Smooth muscle cell (in vitro differentiated cells): Measurements from ENCODE around the gene CPLANE1. TPM values are rescaled to one million over a fixed set of nuclear protein-coding genes. Genes with fewer than 3 reads are reported as not detected.
"Not testable (repeated sequence)": the region's sequence is repeated elsewhere in the genome, so short reads cannot be mapped to it uniquely, and the experiment has no call there.

Experiments used
- DNase-seq: peaks from one replicate; lab custom pipeline; 2025; ENCODE audit not compliant: unreplicated experiment; lab: John Stamatoyannopoulos, UW
- H2AFZ ChIP-seq: fragments of 200-600 bp; sonication (generic); 2 replicates; pipeline ENCODE4 v1.6.0; 2016; ENCODE audit warnings: antibody characterized with exemption, low read depth, mild to moderate bottlenecking
- H3F3A ChIP-seq: fragments of 200-600 bp; sonication (generic); 2 replicates; pipeline ENCODE4 v1.6.0; 2017; ENCODE audit warnings: antibody characterized with exemption, low read depth
- H3K27ac ChIP-seq: fragments of 200-600 bp; sonication (generic); 2 replicates; pipeline ENCODE4 v1.5.1; 2016; ENCODE audit warnings: low read depth, mild to moderate bottlenecking
- H3K27me3 ChIP-seq: fragments of 200-600 bp; sonication (generic); 2 replicates; pipeline ENCODE4 v1.6.1; 2016; ENCODE audit warnings: low read depth, mild to moderate bottlenecking
- H3K36me3 ChIP-seq: fragments of 200-600 bp; sonication (generic); 2 replicates; pipeline ENCODE4 v1.5.1; 2016; ENCODE audit warnings: low read depth
- H3K4me1 ChIP-seq: fragments of 200-600 bp; sonication (generic); 2 replicates; pipeline ENCODE4 v1.5.1; 2016; ENCODE audit warnings: low read depth
- H3K4me2 ChIP-seq: fragments of 200-600 bp; sonication (generic); 2 replicates; pipeline ENCODE4 v1.6.0; 2016; ENCODE audit warnings: mild to moderate bottlenecking
- H3K4me3 ChIP-seq: fragments of 200-600 bp; sonication (generic); 2 replicates; pipeline ENCODE4 v1.5.1; 2016; ENCODE audit warnings: mild to moderate bottlenecking
- H3K79me2 ChIP-seq: fragments of 200-600 bp; sonication (generic); 2 replicates; pipeline ENCODE4 v1.6.0; 2016; ENCODE audit warnings: low read depth, mild to moderate bottlenecking
- H3K9ac ChIP-seq: fragments of 200-600 bp; sonication (generic); 2 replicates; pipeline ENCODE4 v1.6.0; 2016; ENCODE audit warnings: low read depth
- H3K9me3 ChIP-seq: fragments of 200-600 bp; sonication (generic); replicated peaks from 2 replicates; pipeline ENCODE4 v1.5.1; 2016; ENCODE audit warnings: low read depth
- H4K20me1 ChIP-seq: fragments of 200-600 bp; sonication (generic); 2 replicates; pipeline ENCODE4 v1.6.0; 2016; ENCODE audit warnings: low read depth
- CTCF ChIP-seq: fragments of 200-600 bp; sonication (generic); IDR thresholded peaks from 2 replicates; pipeline ENCODE4 v1.5.1; 2017; ENCODE audit warnings: borderline replicate concordance, mild to moderate bottlenecking, antibody characterized with exemption; ENCODE audit not compliant: insufficient read depth, poor library complexity, severe bottlenecking
- WGBS: methylation state at CpG from one replicate; pipeline ENCODE4 v1.1.7; 2016; ENCODE audit warnings: low lambda C conversion rate; 5-methylcytosine and 5-hydroxymethylcytosine counted together
- polyA plus RNA-seq: library from polyadenylated mRNA; unstranded; fragments of >200 nt; fragmentation: Nextera tagmentation; extraction: Ambion mirVana; gene quantifications from 2 replicates; pipeline ENCODE4 v1.2.1, GENCODE V29; 2016
- total RNA-seq: library from RNA; depleted of rRNA; stranded (reverse); fragments of >200 nt; gene quantifications from 2 replicates; pipeline ENCODE4 v1.2.3, GENCODE V29; 2014

CPLANE1 gene
- total and polyA plus RNA-seq, 2 experiments from 2014 or later = 2.9 to 20.5 TPM

GRCh38 chr5:37110135-37110534 lies 139.0 kb downstream of the CPLANE1 start:
- Histone ChIP-seq H2AFZ (no peak overlapping the region), H3K36me3 (peaks cover 26% of the 10 kb centered on the region), H3F3A (no peaks in the 10 kb centered on the region), H3K27ac (no peak overlapping the region), H3K79me2 (no peaks in the 10 kb centered on the region), H3K9me3 (no peaks in the 10 kb centered on the region), H3K4me1 (no peaks in the 10 kb centered on the region), H3K9ac (no peak overlapping the region), H4K20me1 (no peaks in the 10 kb centered on the region), H3K27me3 (no peaks in the 10 kb centered on the region), H3K4me2 (no peak overlapping the region), H3K4me3 (no peak overlapping the region)
- DNase-seq = no peak
- TF ChIP-seq CTCF = no peak
- 100% methylated on average over 1 of the region's 1 CpG for WGBS

- no peaks in the 10 kb centered on the region for H3F3A ChIP-seq
- H4K20me1 ChIP-seq = no peaks in the 10 kb centered on the region
- 94% methylated on average over 3 of the region's 3 CpGs for WGBS
- H3K9me3 ChIP-seq = no peaks in the 10 kb centered on the region
- H3K36me3 ChIP-seq = peaks cover 26% of the 10 kb centered on the region
- DNase-seq = no peak
- H3K9ac ChIP-seq = no peak overlapping the region
- H3K4me2 ChIP-seq = no peak overlapping the region
- no peak overlapping the region for H3K4me3 ChIP-seq
- no peaks in the 10 kb centered on the region for H3K27me3 ChIP-seq
- no peaks in the 10 kb centered on the region for H3K4me1 ChIP-seq
- H3K79me2 ChIP-seq = no peaks in the 10 kb centered on the region
- no peak overlapping the region for H2AFZ ChIP-seq
- TF ChIP-seq CTCF = no peak
- no peak overlapping the region for H3K27ac ChIP-seq
These were observed 139.8 kb downstream of the CPLANE1 start for GRCh38 chr5:37109338-37109737.

- Histone ChIP-seq H3F3A (no peaks in the 10 kb centered on the region), H2AFZ (no peak overlapping the region), H3K27ac (no peak overlapping the region), H3K79me2 (no peaks in the 10 kb centered on the region), H3K4me2 (no peak overlapping the region), H3K4me3 (no peak overlapping the region), H3K36me3 (peaks cover 37% of the 10 kb centered on the region), H3K27me3 (no peaks in the 10 kb centered on the region), H3K9ac (no peak overlapping the region), H3K4me1 (no peaks in the 10 kb centered on the region), H3K9me3 (peaks cover 9% of the 10 kb centered on the region), H4K20me1 (no peaks in the 10 kb centered on the region)
- WGBS = 97% methylated on average over 2 of the region's 2 CpGs
- DNase-seq = no peak
- no peak for TF ChIP-seq CTCF
These were observed 145.9 kb downstream of the CPLANE1 start for GRCh38 chr5:37103302-37103701.

- H3K9ac ChIP-seq, H2AFZ ChIP-seq, H4K20me1 ChIP-seq, H3K9me3 ChIP-seq, H3K79me2 ChIP-seq, H3K4me1 ChIP-seq, H3K4me2 ChIP-seq, DNase-seq, H3K27me3 ChIP-seq, H3F3A ChIP-seq, H3K4me3 ChIP-seq, H3K27ac ChIP-seq: not testable (repeated sequence)
- peaks cover 17% of the 10 kb centered on the region for H3K36me3 ChIP-seq
- WGBS = 98% methylated on average over 5 of the region's 5 CpGs
These were observed 149.9 kb downstream of the CPLANE1 start for GRCh38 chr5:37099267-37099666.

- not testable (repeated sequence) for H3K36me3 ChIP-seq, DNase-seq
- 40% methylated on average over 4 of the region's 4 CpGs for WGBS
These were observed 155.4 kb downstream of the CPLANE1 start for GRCh38 chr5:37093795-37094194.

More at GRCh38 chr5:37093795-37094194, 155.4 kb downstream of the CPLANE1 start:
- not testable (repeated sequence) for H3K4me3 ChIP-seq, H4K20me1 ChIP-seq, H3K27me3 ChIP-seq, H3F3A ChIP-seq, H3K4me2 ChIP-seq, H3K9ac ChIP-seq, H3K4me1 ChIP-seq, H3K79me2 ChIP-seq, H3K27ac ChIP-seq, H2AFZ ChIP-seq, H3K9me3 ChIP-seq
